ENCODE data around the gene KCNJ6.

The KCNJ6 gene

GRCh38 chr21:37843191-37843590 is 73.1 kb downstream of the KCNJ6 start:
- no peak for TF ChIP-seq CTCF (IDR thresholded peaks at IDR 0.05; ENCODE audit: insufficient read depth, low read depth, low read length, missing control alignments)
- DNase-seq (ENCODE audit: low read depth): no peak
- H3K4me3 ChIP-seq (ENCODE audit: low read length): no peak overlapping the region

GRCh38 chr21:37842163-37842919 is 73.9 kb downstream of the KCNJ6 start:
- TF ChIP-seq CTCF (IDR thresholded peaks at IDR 0.05; ENCODE audit: insufficient read depth, low read depth, low read length, missing control alignments): no peak
- DNase-seq (ENCODE audit: low read depth): peak; percentile 56
- H3K4me3 ChIP-seq (ENCODE audit: low read length): no peak overlapping the region

- no peak overlapping the region for H3K4me3 ChIP-seq (ENCODE audit: low read length)
- TF ChIP-seq CTCF (IDR thresholded peaks at IDR 0.05; ENCODE audit: insufficient read depth, low read depth, low read length, missing control alignments): no peak
- DNase-seq (ENCODE audit: low read depth): no peak
These were observed 78.9 kb downstream of the KCNJ6 start for GRCh38 chr21:37837381-37837780.

- no peak for DNase-seq (ENCODE audit: low read depth)
- TF ChIP-seq CTCF (IDR thresholded peaks at IDR 0.05; ENCODE audit: insufficient read depth, low read depth, low read length, missing control alignments): no peak
- no peak overlapping the region for H3K4me3 ChIP-seq (ENCODE audit: low read length)
These were observed 80.8 kb downstream of the KCNJ6 start for GRCh38 chr21:37835481-37835880.

GRCh38 chr21:37833301-37833700 is 83.0 kb downstream of the KCNJ6 start:
- no peak overlapping the region for H3K4me3 ChIP-seq (ENCODE audit: low read length)
- no peak for TF ChIP-seq CTCF (IDR thresholded peaks at IDR 0.05; ENCODE audit: insufficient read depth, low read depth, low read length, missing control alignments)
- no peak for DNase-seq (ENCODE audit: low read depth)

- no peak overlapping the region for H3K4me3 ChIP-seq (ENCODE audit: low read length)
- DNase-seq (ENCODE audit: low read depth): peak; percentile 66
- TF ChIP-seq CTCF (IDR thresholded peaks at IDR 0.05; ENCODE audit: insufficient read depth, low read depth, low read length, missing control alignments): no peak
These were observed 86.8 kb downstream of the KCNJ6 start for GRCh38 chr21:37829447-37829846.

- no peak for DNase-seq (ENCODE audit: low read depth)
- no peak overlapping the region for H3K4me3 ChIP-seq (ENCODE audit: low read length)
- TF ChIP-seq CTCF (IDR thresholded peaks at IDR 0.05; ENCODE audit: insufficient read depth, low read depth, low read length, missing control alignments): no peak
These were observed 87.3 kb downstream of the KCNJ6 start for GRCh38 chr21:37828991-37829390.

Data from epithelial cell of esophagus (primary cell).